NCI-H345 (cell line): ENCODE results near the gene MRPL43.
A peak's percentile ranks its signal among the peaks of the same experiment; 100 is the strongest.

Source experiments
- DNase-seq: peaks from one replicate; lab custom pipeline; 2025; lab: John Stamatoyannopoulos, UW

MRPL43 gene

DNA sequence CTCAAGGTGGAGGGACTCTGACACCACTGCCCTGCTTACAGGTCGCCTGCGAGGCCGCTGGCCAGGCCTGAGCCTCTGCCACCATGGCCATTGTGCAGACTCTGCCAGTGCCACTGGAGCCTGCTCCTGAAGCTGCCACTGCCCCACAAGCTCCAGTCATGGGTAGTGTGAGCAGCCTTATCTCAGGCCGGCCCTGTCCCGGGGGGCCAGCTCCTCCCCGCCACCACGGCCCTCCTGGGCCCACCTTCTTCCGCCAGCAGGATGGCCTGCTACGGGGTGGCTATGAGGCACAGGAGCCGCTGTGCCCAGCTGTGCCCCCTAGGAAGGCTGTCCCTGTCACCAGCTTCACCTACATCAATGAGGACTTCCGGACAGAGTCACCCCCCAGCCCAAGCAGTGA lies 15.2 kb upstream of the MRPL43 start:
- no peak for DNase-seq

DNA sequence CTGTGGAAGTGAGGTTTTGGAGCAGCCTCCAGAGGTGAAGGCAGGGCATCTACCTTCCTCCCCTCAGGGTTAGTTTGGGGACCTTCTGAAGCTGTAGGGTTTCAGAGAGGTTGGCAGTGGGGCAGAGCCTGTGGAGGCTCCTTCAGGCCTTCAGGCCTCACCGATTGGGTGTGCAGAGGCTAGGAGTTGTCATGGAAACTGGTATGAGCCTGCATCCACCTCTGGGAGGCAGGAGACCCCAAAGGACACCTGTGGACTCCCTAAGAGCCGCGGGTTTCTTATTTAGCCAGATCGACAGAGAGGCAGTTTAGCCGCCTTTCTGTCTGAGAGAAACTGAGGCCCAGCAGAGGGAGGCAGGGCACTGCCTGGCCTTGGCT lies 14.3 kb upstream of the MRPL43 start:
- no peak for DNase-seq

DNA sequence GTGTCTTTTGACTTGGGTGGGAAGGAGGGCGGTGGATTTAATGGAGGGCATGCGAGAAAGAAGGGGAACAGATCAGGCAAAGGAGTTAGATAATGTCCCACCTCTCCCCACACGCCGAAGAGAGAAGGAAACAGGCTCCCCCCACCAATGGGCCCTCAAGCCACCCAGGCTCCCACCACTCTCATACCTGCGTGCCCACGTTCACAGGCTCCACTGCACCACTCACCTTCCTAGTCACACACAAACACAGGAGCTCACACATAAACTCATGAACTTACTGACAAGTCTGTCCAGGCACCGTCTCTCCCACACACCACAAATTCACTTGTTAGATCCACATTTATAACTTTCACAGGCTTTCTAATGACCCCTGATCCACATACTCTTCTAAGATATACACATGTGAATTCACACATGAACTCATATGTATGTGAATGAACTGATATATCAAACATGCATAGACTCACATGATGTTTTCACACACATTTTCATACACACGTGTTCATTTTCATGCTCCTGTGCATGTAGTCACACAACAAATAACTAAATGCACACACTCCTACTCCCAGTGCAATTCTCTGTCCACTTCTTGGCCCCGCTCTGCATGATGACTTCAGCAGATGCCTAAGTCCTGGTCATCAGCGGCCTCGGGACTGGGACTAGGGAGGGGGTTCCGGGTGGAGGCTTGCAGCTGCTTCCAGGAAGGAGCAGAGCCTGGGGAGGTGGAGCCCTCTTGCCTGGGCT lies 13.8 kb upstream of the MRPL43 start:
- no peak for DNase-seq

DNA sequence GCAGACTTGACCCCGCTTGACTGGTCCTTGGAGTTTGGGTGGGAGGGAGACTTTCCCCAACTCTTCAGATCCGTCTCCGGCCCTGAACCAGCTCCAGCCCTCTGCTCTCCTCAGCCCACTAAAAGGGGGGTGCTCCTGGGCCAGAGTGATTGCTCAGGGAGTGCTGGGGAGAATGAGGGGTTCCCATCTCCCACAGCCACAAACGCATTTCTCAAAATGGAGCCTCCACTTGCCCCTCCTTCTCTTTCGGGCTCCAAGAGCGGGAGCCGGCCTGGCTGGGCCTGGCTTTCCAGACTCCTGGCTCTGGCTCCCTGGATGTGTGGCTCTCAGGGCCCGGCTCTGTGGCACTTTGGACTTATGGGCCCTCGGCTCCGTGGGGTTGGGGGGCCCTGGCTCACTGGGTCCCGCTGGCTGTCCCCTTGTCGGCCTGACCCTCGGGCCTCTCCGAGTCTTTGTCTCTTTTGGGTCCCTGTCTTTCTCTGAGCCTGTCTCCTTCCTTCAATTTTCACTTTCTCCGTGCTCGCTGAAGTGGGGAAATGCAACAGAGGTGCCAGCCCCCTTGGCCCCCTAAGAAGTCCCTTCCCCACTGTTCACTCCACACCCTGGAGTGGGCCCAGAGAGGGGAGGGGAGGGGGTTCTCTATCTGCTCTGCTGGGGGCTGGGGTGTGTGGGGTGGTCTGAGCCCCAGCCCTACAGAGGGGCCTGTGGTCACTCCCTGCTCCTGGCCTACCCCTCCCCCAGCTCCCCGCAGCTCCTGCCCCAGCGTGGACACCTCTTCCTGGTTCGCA lies 13.0 kb upstream of the MRPL43 start:
- DNase-seq, result no peak

DNA sequence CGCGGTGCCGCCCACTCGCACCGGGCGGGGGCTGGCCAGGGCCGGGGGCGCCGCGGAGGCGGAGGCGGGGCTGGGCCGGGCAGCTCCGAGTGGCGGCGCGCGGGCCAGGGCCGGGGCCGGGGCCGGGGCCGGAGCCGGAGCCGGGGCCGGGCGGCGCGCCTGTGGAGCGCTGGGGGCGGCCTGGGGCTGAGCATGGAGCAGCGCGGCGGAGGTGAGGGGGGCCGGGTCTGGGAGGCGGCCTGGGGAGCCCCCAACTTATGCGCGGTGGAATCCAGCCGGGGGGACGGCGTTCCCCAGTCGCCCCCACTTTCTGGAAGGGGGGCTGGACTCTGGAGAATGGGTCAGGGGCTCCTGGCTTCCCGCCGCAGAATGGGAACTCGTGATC lies 12.4 kb upstream of the MRPL43 start, which contains the start of gene LZTS2:
TSS of gene LZTS2 (plus strand) at position 67 of the 385 bp plus-strand sequence. CDS start 2,731 bp downstream, outside the sequence.
- DNase-seq, result peak; percentile 48

DNA sequence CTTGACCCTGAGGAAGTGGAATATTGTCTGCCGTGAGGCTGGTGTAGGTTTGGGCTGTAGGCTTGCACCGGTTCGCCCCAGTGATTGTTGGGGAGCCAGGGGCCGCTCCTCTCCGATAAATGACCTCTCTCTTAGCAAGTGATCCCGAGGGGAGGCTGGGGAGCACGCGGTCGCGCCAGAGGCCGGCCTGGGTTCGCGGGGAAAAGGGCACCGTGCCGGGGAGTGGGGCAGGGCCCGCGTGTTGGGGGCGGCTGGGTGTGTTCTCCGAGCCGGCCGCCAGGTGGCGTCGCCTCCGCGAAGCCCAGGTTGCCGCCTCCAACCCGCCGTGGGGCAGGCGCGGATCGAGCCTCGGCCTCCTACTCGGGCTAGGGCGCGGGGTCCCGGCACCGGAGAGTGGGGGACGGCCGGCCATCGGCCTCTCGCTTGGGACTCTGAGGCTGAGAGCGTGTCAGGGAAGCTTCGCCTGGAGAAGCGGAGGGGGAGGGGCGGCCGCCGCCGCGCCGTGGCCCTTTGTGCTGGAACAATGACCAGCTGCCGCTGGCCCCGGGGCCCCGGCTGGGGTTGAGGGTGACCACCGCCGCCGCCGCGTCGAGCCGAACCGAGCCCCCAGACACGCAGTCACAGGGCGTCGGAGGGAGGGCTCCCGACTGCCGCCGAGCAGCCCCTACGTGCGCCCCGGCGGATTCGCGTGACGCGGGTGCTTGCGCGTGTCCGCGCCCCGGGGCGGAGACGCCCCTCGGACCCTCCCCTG lies 11.9 kb upstream of the MRPL43 start:
- peak; percentile 57 for DNase-seq

DNA sequence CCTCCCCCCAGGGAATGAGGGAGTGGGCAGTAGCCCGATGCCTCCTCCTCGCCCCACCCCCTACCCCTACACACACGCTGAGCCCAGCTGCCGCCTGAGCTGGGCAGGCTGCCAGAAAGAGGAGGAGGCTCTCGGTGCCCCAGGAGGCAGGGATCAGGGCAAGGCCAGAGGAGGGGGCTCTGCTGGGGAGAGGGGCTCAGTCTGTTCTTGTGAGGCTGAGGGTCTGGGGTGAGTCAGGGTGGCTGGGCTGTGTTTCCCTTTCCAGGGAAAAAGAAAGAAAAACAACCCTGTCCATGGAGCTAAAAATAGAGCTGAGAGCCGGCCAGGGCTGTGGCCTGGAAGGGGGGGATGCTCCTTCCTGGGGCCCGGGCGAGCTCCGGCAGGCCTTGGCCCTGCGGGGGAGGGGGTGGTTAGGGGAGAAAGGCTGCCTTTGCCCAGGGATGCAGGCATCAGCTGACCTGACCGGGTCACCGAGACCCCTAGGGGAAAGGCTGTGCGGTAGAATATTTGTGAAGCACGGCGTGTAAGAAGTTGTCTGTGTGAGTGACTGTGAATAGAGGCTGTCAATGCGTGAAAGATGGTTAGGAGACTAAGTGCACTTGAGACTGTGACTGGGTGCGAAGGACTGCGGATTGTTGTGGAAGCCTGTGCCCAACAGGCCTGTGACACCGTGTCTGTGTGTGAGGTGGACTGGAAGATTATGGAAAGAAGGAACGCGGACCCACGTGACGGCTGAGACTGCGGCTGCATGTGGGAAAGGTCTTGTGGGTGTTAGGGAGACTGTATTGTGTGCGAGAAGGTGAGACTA lies 11.1 kb upstream of the MRPL43 start:
- DNase-seq, result peak; percentile 89

DNA sequence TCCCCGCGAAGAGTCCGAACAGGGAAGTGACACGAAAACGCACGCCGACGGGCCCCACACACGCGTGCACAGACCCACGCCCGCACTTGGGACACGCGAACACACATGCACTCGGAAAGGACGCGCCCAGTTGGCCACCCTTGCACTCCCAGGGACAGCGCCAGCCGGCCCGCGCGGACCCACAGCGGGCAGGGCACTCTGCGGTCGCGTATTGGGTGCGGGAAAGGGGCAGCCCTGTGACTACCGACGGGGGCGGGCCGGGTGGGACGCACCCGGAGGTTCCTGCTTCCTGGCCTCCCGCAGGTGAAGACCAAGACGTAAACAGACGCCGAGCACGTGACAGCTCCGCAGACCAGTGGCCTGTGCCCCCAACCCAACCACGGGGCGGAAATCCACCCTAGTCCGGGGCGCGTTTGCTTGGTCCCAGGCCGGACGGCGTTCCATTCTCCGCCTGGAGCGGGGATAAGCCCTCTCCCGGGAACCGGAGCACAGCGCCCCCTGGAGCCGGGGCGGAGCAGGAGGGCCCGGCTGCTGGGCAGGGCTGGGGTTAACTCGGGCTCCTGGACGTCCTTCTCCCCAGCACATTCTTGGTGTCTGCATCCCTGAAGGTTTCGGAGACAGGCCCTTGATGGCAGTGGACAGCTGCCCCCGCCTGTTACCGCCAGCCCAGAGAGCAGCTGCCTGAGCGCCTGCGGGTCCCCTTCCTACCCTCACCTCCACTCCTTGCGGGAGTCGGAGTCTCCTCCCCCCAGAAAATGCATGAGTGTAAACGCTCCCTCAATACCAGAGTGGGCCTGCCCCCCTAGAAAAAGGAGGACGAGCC lies 10.3 kb upstream of the MRPL43 start:
- DNase-seq, result peak; percentile 69

DNA sequence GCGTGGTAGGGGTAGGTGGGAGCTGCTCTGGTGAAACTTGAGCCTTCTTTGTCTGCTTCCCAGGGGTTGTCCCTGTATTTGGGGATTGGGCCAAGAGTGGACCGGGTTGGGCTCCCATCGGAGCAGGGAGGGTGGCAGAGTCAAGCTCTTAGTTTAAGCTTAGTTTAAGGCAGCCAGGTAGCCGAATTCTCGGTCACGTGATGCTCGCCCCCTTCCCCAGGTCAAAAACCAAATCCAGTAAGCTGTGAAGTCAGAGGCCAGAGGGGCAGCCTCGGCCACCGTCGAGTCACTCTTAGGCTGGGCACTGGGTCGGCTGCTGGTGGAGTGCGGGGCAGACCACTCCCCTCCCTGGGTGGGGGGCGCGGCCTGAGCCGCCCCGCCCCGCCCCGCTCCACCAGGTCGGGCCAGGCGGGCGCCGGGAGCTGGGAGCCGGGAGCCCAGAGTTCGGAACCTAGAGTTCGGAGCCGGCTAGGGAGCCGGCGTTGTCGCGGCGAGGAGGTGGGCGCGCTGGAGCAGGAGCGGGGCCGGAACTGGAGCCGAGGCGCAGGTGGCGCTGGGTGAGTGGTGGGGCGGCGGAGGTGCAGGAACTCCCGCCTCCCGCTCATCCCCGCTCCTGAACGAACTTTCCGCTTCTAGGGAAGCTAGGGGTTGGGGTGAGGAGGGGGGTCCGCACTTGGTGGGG lies 9.5 kb upstream of the MRPL43 start:
- peak; percentile 58 for DNase-seq

DNA sequence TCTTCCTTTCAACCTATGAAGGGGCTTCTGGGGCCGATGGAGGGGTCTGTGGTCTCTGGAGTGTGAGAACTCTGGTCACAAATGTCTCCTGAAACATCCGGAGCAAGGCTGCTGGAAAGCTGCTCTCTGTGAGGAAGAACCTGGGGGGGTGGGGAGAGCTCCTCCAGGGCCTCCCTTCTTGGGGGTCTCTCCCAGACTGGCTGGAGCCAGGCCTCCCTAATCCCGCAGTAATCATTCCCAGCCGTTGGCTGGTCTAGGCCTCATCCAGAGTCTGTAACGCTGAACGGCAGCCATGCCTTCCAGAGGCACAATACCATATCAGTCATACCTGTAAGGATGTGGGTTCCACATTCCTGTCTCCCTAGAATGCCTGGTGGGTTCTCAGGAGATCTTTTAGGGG lies 7.9 kb upstream of the MRPL43 start:
- DNase-seq, result no peak

DNA sequence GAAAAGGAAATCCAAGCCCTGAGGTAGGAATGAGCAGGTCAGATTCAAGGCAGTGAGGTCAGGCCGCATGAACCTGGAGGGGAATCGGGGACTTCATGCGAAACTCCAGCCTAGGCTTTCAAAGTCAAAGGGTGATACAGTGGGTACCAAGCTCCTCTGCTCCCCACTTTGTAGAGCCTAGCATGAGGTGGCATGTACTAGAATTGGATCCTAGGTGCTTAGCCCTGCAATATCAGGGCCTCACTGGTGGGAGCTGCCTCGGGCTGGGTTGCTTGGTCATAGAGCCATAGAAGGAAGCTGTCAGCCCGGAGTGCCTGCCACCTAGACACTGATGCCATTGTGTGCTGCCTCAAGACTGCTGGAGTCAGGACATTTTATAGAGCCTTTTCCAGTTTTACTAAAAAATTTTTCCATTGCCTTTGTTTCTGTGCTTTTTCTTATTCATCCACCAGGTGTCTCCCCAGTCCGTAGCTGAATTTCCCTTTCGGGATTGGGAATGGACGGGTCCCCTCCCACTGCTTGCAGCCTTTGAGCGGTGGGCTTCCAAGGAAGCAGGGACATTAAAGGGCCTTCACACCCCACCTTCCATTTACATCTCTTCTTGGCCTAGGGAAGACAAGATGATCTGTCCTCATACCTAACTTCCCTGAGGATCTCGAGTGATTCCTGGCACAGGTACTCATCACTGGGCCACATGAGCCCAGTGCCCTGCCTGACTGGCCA lies 6.8 kb upstream of the MRPL43 start:
- DNase-seq, result peak; percentile 1

DNA sequence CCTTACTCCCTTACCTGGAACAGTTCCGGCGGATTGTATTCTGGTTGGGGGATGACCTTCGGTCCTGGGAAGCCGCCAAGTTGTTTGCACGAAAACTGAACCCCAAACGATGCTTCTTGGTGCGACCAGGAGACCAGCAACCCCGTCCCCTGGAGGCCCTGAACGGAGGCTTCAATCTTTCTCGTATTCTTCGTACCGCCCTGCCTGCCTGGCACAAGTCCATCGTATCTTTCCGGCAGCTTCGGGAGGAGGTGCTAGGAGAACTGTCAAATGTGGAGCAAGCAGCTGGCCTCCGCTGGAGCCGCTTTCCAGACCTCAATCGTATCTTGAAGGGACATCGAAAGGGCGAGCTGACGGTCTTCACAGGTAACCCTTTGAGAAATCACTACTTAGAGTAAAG lies 1.8 kb upstream of the MRPL43 start:
- no peak for DNase-seq

DNA sequence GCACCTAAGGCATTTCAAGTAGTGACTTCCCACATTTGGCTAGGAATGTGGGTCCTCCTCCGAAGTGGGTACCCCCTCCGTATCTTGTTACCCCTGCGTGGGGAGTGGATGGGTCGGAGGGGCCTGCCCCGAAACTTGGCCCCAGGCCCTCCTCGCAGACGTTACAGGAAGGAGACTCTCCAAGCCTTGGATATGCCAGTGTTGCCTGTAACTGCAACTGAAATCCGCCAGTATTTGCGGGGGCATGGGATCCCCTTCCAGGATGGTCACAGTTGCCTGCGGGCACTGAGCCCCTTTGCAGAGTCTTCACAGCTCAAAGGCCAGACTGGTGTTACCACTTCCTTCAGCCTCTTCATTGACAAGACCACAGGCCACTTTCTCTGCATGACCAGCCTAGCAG lies 869 bp upstream of the MRPL43 start:
- DNase-seq, result no peak

DNA sequence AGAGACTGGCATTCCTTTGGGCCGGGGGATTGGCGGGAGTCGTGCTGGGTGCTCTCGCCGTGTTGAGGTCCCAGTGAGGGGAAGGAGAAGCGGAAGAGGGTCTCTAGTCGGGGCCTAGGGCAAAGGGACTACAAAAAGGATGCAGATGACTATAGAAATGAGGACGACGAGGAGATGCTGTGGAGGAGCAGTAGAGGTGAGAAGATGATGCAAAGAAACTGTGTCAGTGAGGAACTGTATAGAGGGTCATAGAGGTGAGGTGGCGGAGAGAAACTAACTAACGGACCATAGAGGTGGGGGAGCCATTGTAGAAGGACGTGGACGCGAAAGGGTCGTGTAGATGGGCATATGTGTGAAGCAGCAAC lies 370 bp upstream of the MRPL43 start:
- DNase-seq, result no peak

DNA sequence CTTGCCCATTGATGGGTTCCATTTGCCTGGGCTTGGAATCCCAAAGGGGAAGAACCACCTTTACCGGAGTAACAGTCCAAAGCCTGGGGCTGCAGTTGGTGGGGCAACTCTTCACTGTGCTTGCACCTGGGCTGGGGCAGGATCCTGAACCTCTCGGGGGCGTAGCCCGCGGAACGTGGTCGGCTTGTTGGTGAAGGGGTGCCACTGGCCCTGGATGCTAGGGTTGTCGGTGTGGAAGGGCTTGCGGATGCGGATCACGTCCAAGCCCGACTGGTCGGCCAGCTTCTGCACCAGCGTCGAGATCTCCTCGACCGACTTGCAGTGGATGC lies 710 bp downstream of the MRPL43 start:
- no peak for DNase-seq

DNA sequence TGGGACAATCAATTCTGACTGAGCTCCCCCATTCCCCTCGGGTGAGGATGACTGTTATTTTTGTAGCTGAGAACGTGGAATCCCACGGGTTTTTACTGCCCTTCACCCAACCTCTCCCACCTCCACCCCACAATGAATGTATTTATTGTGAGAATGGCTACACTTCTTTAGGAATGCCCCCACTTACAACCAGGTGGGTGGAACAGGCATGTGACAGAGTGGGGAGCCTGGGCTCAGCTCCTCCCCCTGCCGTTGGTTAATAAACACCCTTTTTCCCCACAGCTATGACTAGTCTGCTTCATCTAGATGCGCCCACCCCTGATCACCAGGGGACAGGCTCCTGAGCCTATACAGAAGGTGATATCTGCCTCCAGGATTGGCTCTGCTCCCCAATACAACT lies 2.0 kb downstream of the MRPL43 start:
- no peak for DNase-seq

DNA sequence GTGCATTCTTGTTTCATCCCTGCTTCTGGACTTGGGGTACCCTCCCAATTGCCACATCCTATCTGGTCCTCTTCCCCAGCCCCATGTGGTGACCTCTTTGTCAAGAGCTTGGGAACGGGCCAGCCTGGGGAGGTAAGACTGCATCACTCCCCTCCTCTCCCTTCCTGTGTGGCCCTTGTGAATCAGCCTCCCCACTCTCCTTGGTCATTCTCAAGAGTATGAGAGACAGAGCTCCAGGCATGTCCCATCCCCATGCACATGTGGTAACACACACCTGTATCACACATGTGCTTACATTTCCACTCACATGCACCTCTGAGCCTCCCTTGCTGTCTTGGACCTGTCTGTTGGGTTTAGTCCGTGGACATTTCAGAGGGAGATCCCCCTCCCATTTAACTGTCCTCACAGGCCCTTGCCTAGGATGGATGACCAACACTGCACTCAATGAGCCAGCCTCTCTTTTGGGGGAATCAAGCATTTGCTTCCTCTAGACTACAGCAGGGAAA lies 2.6 kb downstream of the MRPL43 start:
- DNase-seq, result no peak

DNA sequence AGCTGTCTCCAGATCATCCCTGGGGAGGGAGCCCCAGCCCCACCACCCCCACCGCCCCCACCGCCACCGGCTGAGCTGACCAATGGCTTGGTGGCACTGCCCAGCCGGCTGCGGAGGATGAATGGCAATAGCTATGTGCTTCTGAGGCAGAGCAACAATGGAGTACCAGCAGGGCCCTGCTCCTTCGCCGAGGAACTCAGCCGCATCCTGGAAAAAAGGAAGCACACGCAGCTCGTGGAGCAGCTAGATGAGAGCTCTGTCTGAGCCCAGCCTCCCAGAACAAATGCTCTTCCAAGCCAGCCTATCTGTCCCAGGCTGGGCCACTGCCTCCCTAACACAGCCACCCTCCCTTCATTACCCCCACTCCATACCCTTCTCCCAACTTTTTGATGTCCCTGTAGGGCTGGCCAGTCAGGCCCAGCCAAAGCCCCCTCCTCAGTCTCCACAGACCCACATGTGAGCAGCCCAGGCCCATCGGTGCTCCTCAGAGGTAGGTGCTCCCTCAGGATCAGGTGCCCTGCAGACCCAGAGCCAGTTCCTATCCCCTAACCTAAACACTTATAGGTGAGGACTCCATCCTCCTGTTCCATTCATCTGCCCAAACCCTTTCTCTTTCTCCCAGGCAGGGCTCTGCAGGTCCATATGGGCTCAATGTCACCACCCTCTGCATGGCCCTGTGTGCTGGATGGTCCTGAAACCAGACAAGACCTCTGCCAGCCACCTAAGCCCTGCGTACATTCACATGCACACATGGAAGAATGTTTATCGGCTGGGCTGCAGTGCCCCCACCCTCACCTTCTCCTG lies 3.2 kb downstream of the MRPL43 start:
- no peak for DNase-seq
